ENCODE data around the gene H6PD. TPM values are rescaled to one million over a fixed set of nuclear protein-coding genes. Genes with fewer than 3 reads are reported as not detected.

Gene H6PD
- polyA plus RNA-seq, 3 donors: 33.9 to 37.6 (median 36.7) TPM

DNA sequence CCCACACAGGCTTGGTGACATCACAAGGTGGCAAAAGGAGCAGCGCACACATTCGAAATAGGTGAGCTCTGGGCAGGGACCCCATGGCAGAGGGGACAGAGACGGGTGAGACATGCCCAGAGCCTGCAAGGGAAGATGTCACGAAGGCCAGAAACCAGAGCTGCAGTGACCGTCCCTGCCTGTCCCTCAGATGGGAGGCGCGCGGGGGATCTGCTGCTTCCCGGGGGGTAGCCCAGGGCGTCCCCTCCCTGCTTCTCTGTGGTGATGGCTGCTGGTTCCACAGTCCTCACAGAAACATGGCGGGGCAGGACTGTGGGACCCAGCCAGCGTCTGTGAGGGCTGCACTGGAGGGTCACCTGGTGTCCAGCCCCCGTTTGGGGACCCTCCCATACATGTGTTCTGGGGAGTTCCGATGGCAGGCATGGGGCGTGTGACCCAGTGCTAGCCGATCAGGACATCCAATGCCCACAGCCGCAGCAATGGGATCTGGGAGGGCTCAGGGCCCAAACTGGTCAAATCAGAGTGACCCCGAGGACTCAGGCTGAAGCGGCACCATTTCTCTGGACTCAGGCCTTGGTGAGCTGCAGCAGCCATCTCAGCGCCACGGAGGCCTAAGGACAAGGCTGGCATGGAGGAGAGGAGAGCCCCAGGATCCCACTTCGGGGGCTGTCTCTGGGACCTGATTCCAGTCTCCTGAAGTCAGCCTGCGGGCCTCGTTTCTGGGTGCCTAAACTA lies 37.5 kb downstream of the H6PD start:
- DNase-seq (ENCODE audit: low read depth in 3 of 3, low spot score in 2 of 3): no peak

DNA sequence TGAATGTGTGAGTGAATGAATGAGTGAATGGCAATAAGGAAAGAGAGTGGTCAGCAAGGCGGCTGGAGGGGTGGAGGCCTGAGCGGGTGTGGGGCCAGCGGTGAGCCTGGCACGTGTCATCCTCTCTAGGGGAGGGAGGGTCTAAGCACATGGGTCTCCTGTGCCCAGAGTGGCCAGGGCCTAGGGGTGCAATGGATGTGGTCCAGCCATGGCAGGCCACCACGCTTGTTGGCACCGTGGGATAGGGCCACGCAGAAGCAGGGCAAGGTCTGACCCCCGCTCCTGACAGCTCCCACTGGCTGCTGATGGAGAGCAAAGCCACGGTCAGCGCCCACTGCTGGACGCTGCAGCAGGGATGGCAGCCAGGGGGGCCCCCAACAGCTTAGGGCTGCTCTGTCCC lies 38.6 kb downstream of the H6PD start:
- DNase-seq (ENCODE audit: low read depth in 3 of 3, low spot score in 2 of 3): no peak

DNA sequence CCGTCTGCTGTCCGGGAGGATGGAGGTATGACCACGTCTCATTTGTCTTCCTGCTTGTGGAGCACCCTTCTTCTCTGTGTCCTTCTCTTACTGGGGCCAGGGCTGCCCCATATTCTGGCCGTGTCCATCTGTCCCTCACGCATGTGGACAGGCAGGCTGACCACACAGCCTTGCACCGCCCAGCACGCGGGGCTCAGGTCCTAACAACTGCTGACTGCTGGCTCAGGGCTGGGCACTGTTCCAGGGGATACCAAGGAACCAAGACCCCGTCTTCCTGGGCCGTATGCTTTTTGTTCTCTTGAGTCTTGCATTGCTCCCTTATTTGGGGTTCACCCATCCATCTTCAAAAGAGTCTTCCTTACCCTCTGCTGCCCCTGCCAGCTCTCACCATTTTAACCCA lies 40.6 kb downstream of the H6PD start:
- DNase-seq (ENCODE audit: low read depth in 3 of 3, low spot score in 2 of 3): no peak

DNA sequence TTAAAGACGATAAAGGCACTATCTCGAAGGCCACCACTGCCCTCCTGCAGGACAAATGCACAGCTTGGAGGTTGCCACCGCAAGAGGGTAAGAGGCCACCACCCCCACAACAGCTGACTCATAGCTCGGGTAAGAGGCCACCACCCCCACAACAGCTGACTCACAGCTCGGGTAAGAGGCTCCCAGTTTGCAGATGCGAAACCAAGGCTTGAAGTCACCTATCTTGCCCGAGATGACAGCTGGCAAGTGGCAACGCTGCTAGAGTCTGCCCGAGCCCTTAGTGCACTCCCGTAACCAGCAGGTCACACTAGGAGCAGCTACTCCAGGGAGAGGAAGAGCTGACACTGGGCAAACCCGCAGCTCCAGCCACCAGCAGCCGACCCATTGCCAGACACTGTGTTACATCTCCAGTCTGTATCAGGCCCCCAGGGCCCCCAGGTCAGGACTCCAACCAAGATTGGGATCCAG lies 41.0 kb downstream of the H6PD start:
- no peak for DNase-seq (ENCODE audit: low read depth in 3 of 3, low spot score in 2 of 3)

DNA sequence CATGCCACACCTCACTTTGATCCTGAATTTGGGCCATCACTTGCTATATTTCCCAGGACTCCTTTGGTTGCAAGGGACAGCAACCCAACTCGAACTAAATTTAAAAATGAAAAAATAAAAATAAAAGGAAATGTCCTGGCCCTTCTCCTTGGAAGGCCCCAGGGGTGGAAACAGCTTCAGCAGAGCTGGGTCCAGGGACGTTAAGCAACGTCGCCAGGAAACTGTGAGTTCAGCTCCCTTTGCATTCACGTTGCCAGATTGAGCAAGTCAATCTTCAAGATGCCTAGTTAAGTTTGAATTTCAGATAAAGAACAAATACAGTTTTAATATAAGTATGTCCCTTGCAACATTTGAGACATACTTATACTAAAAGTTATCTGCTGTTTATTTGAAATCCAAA lies 43.5 kb downstream of the H6PD start:
- no peak for DNase-seq (ENCODE audit: low read depth in 3 of 3, low spot score in 2 of 3)

DNA sequence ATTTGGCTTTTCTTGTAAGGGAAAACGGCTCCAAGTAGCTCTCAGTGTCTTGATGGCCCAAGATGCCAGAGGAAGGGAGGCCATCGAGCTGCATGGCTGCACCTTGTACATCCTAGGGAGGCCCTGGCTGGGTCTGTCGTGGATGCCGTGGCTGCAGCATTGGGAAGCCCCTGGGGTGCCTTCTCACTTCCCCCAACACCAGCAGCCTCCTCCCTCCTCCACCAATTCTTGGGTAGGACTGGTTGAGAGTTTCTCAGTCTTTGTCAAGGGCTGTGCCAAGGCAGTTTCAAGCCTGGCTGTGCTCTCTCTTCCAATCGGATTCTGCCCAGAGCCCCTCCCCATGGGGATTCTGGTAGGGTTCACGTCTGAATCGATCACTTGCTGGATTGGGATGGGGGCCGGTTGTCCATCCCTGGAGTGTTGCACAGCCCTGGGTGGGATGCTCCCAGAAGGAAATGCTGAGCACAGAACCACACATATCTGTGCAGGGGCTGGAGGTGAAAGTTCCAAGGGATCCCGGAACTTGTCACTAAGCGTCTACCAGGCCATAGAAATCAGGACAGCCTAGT lies 44.1 kb downstream of the H6PD start:
- no peak for DNase-seq (ENCODE audit: low read depth in 3 of 3, low spot score in 2 of 3)

DNA sequence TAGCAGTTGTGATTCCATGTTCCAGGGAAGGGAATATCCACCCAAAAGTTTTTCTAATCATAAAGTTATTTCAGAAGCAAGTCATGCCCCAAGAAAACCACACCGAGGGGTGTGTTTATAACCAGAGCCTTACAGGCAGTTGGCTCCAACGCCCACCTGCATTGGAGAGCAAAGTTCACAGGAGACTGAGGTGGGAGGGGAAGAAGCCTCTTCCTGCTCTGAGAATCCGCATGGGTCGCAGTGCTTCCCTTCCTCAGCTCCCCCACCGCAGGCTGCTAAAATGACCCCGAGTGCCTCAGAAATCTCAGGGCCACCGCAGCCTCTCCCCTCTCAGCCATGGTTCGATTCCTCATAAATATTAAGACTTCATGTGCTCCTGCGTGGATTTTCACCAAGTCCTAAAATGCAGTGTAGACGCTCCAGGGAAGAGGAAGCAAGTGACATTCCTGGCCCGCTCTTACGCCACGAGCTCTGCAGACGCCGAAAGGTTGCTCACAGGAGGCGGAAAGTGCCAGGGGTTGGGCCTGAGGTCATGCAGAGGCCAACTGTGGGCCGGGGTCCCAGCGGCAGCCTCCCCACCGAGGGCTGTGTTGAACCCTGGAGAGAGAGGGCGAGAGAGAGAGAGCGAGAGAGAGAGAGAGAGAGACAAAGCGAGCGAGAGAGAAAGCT lies 44.7 kb downstream of the H6PD start:
- DNase-seq (ENCODE audit: low read depth in 3 of 3, low spot score in 2 of 3): no peak

DNA sequence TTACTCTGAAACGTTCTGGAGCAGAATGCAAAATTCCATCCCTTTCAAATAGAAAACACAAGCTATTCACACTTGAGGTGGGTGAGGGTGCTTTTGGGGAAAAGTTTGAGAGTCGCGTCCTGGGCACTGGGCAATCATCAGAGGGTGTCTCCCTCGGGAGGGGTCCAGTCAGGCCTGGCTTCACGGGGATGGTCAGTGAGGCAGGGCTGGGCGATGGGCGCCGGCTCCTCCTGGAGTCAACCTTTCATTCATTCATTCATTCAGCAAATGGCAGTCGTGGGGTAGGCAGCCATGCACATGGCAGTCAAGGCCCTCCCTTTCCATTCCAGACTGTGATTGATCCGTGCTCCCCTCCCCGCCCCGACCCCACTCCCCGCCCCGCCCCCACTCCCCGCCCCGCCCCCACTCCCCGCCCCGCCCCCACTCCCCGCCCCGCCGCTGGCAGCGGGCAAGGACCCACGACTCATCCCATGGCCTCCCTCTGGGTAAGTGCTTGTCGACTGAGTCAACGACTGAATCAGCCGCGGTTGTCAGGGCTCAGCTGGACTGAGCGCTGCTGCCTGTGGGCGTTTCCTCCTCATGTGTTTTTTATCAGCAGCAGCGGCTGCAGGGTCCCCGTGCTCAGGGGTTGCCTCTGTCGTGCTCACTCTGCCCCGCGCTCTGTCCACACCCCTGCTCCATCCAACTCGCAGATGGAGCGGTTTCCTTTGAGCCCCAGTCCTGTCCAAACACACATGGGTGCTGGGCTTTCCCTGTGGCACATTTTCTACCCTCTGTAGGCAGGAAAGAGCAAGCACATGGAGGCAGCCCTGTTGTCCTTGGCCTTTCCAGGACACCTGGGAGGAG lies 45.7 kb downstream of the H6PD start:
- DNase-seq (ENCODE audit: low read depth in 3 of 3, low spot score in 2 of 3): no peak

DNA sequence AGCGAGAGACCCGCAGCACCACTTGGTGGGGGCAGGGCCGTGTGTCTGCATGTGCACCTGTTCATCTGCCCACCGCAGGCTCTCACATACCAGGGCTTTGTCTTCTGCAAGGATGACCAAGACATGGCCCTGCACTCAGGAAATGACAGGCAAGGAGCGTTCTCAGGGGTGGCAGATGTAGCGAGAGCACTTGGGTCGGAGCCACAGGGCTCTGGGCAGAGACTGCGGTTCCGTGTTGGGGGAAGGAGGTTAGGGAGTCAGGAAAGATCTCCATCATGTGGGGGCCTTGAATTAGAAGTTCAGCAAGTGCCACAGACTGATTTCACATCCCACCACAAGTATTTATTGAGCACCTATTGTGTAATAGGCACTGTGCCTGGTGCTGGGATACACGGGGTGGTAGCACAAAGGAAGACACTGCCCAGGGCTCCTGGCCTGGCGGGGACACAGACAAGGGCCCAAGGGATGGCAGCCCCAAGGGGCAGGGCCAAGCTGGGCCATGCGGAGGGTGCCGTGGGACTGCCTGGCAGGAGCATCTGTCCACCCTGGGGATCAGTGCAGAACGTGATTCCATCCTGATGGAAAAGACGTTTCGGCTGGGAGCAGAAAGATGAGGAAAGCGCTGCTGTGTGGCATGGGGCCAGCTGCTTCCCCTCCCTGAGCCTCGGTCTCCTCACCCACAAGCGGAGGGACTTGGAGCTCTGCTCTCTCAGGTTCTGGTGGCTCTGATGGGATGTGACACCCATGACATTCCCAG lies 46.7 kb downstream of the H6PD start:
- DNase-seq (ENCODE audit: low read depth in 3 of 3, low spot score in 2 of 3): no peak

DNA sequence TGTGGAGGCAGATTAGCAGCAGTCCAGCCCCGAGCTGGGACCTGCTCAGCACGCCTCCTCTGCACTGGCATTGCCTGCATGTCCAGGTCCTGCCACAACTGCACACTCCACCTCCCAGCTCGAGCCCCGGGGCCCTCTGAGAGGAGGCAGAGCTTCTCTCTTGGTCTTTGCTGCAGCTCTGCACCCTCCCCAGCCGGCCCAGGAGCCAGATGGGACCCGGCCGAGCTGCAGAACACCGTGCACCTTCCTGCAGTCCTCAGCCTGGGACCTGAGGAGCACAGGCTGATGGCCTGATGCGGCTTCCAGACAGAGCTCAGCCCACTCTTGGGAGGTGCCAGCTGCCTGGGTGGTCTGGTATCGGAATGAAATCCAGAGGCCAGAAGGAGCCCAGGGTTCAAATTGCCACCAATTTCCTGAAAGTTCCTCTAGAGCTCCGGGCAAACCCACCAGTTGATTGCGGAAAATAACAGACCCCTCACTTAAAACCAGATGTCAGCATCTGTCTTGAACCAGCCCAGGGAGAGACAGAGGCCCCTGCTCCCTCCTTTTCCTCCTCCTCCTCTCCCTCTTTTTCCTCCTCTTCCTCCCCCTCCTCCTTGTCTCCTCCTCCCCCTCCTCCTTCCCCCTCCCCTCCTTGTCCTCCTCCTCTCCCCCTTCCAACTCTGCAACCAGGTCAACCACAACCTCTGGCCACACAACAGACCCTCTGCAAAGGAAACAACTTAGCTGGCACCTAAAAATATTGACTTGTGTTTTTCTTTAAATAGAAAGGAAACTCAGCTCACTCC lies 47.5 kb downstream of the H6PD start:
- DNase-seq (ENCODE audit: low read depth in 3 of 3, low spot score in 2 of 3): no peak

DNA sequence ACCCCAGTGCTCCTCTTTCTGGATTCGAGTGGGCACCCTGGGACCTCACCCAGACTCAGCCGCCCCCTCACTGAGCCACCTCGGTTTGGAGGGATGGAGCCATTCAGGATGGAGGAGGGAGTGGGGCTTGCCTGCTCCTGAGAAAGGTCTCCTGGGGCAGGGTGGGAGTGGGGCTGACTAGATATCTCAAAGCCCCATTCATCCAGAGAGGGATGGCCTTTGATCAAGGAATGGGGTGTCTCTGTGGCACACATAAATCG lies 48.1 kb downstream of the H6PD start:
- no peak for DNase-seq (ENCODE audit: low read depth in 3 of 3, low spot score in 2 of 3)

DNA sequence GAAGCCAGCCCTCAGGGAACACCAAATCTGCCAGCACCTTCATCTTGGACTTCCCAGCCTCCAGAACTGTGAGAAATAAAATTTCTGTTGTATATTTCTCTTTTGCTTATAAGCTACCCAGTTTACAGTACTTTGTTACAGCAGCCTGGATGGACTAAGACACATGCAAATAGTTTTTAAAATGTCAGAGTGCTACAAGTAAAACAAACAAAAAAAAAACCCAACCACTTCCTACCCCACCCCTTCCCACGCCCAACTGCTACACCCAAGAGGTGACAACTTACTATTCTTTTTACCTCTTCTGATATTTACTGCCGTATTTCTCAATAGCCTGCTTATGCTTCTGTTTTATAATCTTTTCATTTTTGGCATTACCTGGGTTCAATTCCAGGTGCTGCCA lies 49.5 kb downstream of the H6PD start:
- DNase-seq (ENCODE audit: low read depth in 3 of 3, low spot score in 2 of 3): no peak

DNA sequence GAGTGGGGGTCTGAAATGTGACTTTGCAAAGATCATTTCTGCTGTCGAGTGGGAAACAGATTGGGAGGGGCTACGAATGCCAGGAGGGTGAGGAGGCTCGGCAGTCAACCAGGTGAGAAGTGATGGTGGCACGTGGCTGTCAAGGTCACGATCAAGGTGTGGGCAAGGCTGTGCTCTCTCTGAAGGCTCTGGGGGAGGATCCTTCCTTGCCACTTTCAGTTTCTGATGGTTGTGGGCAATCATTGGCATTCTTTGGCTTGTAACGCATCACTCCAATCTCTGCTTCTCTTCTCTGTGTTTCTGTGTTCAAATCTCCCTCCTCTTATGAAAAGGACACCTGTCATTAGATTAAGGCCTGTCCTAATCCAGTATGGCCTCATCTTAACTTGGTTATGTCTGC lies 52.0 kb downstream of the H6PD start:
- no peak for DNase-seq (ENCODE audit: low read depth in 3 of 3, low spot score in 2 of 3)

DNA sequence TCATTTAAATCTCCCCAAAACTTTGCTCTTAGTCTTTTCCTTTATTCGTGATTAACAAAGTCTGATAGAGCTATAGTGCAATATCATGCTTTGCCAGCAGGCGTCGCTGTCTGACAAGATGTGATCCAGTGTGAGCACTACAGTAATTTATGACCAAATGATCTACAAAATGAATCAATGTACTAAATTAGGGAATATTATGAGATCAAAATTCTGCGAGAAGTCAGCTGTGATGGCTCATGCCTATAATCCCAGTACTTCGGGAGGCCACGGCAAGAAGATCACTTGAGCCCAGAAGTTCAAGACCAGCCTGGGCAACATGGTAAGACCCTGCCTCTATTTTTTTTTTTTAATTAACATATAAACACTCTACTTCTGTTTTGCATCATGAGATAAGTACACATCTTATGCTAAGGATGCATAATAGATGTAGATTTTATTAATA lies 54.5 kb downstream of the H6PD start:
- no peak for DNase-seq (ENCODE audit: low read depth in 3 of 3, low spot score in 2 of 3)

DNA sequence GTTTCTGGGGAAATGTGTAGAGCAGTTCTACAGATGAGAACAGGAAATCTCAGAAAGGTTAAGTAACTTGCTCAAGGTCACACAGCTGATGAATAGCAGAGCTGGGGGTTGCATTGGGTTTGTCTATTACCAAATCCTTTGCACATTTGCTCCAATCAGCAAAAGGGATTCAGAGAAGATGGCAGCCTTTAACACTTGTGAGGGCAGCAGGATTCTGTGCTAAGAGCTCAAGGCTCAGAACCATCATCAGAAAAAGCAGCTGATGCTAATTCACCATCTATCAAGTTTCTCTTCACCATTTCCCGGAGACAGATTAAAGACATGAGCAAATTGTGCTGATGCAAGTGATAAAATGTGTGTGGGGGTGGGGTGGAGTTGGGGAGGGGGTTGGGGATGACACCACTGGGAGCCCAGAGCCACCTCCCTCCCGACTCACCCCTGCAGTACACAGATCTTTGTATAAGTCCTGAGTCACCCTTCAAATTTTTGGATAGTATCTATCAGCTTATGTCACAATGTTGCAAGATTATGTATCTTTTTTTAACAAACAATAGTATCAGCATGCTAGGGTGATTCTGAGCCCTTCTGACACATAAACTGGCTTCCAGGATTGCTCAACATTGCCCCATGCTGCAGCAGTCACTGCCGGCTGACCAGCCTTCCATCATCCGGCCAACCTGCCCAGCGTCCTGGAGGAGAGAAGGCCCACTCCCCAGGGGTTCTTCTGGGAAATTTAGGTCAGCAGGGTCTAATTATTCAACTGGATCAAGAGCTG lies 55.3 kb downstream of the H6PD start:
- DNase-seq (ENCODE audit: low read depth in 3 of 3, low spot score in 2 of 3): no peak

DNA sequence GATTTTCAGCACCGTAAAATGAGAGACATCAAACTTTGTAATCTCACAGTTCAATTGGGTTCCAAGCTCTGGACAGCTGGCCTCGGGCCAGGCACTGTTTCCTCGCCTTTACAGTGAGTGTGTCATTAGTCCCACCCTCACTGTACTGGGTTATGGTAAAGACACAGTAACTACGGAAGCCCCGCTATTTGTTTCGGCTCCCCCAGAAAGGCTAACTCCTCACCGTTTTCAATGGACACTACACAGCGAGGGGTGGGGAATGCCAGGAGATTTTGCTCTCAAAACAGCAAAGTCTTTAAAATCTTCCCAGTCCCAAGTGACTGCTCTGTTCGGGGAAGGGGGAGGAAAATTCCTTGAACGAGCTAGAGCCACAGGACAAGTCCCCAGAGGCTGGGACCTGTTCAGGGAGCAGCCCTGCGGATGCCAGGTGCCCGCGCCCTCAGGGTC lies 57.4 kb downstream of the H6PD start:
- DNase-seq (ENCODE audit: low read depth in 3 of 3, low spot score in 2 of 3): peak in 1 of 3 donors; percentile 65

DNA sequence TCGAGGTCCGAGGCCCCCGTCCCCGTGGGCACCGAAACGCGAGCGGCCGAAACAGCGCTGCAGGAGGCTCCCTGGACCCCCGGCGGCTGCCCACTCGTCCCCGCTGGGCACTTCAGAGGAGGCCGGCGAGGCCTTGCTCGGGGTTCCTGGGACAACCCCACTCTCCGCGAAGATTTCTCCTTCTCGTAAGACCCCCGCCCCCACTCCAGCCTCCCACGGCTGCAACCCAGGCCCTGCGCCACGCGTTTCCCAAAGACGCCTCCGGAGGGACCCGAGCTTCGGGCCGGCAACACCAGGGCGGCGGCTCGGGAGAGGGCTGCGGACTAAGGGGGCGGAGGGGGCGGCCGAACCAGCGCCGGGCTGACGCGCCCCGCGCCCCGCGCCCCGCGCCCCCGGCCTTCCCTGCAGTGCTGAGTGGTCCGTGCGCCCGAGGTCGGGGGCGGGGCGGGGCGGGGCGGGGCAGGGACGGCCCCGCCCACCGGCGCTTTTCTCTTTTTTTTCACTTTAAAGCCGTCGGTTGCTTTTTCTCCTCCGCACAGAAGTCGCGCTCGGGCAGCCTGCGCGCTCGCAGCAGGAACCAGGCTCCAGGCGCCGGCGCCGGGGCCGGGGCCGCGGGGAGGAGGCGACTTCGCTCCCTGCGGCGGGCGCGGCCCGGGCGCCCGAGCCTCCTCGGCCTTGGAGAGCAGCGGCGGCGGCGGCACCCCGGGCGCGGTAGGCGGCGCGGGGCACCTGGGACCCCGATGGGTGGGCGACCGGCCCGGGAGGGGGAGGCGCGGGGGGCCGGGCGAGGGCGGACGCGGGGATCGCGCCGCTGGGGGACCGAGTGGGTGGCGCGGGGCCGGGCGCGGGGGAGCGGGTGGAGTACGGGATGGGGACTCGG lies 58.0 kb downstream of the H6PD start, which contains the start of gene SPSB1:
Gene SPSB1, plus strand, starts transcription at position 534 of the 880 bp plus-strand sequence. CDS start 62,998 bp downstream, outside the sequence.
- DNase-seq (ENCODE audit: low read depth in 3 of 3, low spot score in 2 of 3): no peak

DNA sequence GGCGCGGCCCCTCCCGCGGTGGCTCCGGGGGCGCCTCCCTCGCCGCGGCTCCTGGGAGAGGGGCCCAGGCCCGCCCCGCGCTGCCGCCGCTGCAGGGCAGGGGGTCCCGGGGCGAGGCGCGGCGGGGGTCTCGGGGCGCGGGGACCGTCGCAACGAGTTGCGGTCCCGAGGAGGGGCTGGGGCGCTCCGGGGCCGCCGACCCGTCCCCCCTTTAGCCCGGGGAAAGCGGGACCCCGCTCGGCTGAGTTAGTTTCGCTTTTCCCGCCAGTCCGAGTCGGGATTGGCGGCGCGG lies 58.6 kb downstream of the H6PD start:
- no peak for DNase-seq (ENCODE audit: low read depth in 3 of 3, low spot score in 2 of 3)

Measured in right renal cortex interstitium (tissue), 3 donors.